Left ventricle myocardium inferior (tissue), 1 donor: ENCODE data around the gene RRP1B. TPM values are rescaled to one million over a fixed set of nuclear protein-coding genes. Genes with fewer than 3 reads are reported as not detected.
"Not testable (repeated sequence)": the region's sequence is repeated elsewhere in the genome, so short reads cannot be mapped to it uniquely, and the experiment has no call there.

Source experiments
- DNase-seq: peaks from one replicate; pipeline ENCODE4 v3.0.0-alpha.2; 2020
- H3K27ac ChIP-seq: fragments of 200-600 bp; replicated peaks from 2 replicates; pipeline ENCODE4 v1.8.0; 2021
- H3K27me3 ChIP-seq: fragments of 200-600 bp; 2 replicates; pipeline ENCODE4 v1.8.0; 2021; ENCODE audit warnings: low read depth
- H3K36me3 ChIP-seq: fragments of 200-600 bp; 2 replicates; pipeline ENCODE4 v1.8.0; 2021
- H3K4me1 ChIP-seq: fragments of 200-600 bp; 2 replicates; pipeline ENCODE4 v1.8.0; 2021
- H3K4me3 ChIP-seq: fragments of 200-600 bp; 2 replicates; pipeline ENCODE4 v1.8.0; 2021; ENCODE audit warnings: mild to moderate bottlenecking, moderate library complexity
- H3K9me3 ChIP-seq: fragments of 200-600 bp; replicated peaks from 2 replicates; pipeline ENCODE4 v1.8.0; 2021
- intact Hi-C: fragments of 100-400 bp; cut with micrococcal nuclease; formaldehyde crosslinking; loops from one replicate; pipeline ENCODE4 v1.11.0; 2022
- total RNA-seq: library from RNA; stranded (reverse); fragmentation: NEBNext Ultra II Directional; extraction: Animal tissue kit (Norgen Biotek cat#: 25700); gene quantifications from one replicate; pipeline ENCODE4 v1.2.1, GENCODE V29; 2021
- TF ChIP-seq, protein P1 (sequence below): fragments of 200-600 bp; IDR thresholded peaks from 2 replicates; pipeline ENCODE4 v1.8.0; 2021; ENCODE audit warnings: antibody characterized with exemption, mild to moderate bottlenecking, borderline replicate concordance
- donor health status: DM: no; HTN: yes; CAD: no; lungs with severe emphysema.

RRP1B gene
- total RNA-seq, 1 donor from 2014 or later, result 8.9 TPM

DNA sequence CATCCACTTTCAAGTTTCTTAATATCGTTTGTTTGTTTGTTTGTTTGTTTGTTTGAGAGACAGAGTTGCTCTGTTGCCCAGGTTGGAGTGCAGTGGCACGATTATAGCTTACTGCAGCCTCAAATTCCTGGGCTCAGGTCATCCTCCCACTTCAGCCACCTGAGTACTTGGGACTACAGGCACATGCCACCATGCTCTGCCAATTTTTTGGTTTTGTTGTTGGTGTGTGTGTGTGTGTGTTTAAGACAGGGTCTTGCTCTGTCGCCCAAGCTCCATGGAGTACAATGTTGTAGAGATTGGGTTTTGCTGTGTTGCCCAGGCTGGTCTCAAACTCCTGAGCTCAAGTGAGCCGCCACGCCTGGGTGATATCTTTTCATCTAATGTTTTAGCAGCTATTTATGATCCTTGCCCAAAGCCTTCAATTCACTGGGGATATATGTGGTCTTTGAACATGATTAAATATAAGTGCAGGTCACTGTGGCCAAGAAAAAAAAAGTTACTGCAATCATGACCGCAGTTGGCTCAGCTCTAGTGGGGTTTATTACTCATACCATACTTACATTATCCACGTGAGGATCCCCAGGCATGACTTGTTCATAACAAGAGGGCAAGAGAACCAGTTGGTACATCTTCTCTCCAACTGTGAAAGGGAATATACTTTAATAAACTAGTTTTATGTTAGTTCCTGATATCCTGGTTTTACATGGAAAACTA lies 8.0 kb downstream of the RRP1B start:
- Histone ChIP-seq H3K4me3 (no peak overlapping the region), H3K4me1 (peaks cover 11% of the 10 kb centered on the region), H3K9me3 (peaks cover 4% of the 10 kb centered on the region), H3K36me3 (peaks cover 45% of the 10 kb centered on the region), H3K27me3 (no peaks in the 10 kb centered on the region), H3K27ac (no peak overlapping the region)
- DNase-seq, result no peak
- intact Hi-C loops, result no loop called here
- TF ChIP-seq, protein P1, sequence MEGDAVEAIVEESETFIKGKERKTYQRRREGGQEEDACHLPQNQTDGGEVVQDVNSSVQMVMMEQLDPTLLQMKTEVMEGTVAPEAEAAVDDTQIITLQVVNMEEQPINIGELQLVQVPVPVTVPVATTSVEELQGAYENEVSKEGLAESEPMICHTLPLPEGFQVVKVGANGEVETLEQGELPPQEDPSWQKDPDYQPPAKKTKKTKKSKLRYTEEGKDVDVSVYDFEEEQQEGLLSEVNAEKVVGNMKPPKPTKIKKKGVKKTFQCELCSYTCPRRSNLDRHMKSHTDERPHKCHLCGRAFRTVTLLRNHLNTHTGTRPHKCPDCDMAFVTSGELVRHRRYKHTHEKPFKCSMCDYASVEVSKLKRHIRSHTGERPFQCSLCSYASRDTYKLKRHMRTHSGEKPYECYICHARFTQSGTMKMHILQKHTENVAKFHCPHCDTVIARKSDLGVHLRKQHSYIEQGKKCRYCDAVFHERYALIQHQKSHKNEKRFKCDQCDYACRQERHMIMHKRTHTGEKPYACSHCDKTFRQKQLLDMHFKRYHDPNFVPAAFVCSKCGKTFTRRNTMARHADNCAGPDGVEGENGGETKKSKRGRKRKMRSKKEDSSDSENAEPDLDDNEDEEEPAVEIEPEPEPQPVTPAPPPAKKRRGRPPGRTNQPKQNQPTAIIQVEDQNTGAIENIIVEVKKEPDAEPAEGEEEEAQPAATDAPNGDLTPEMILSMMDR, result no peak

DNA sequence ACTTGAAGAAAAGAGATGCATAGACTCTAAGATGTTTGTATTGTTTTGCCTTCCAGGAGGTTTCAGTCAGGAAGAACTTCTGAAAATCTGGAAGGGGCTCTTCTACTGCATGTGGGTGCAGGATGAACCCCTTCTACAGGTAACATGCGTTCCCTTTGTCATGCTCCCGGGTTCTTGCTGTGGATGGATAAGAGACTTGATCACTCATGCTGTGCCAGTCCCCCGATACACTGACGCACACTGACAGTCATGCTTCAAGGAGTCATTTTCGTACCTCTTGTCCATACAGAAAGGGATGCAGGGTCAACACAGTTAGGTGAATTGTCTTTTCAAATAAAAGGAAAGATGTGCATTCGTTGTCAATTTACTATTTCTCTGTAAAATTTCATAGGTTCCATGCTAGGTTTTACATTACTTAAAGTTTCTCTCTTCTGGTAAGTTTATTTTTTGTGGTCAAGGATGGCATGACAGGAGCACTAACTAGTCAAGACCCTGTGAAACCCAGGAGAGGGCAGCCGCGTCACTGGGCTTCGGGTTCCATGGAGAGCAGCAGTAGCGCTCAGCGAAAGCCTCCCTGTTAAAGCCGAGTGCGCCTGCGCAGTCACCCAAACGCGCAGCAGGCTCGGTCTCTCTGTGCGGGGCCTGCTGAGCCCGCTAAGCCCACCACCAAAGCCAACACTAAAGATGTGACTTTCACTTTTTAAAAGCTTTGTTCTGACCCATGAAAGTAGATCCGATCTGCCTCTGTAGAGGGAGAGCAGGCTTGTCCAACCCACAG lies 10.7 kb downstream of the RRP1B start:
- Histone ChIP-seq H3K4me1 (peaks cover under 1% of the 10 kb centered on the region), H3K27ac (no peak overlapping the region), H3K4me3 (no peak overlapping the region), H3K9me3 (peaks cover 4% of the 10 kb centered on the region), H3K27me3 (no peaks in the 10 kb centered on the region), H3K36me3 (peaks cover 56% of the 10 kb centered on the region)
- intact Hi-C loops, result loop anchor here (10.0 kb wide), 1 partner anchor 95 kb away; no protein-coding TSS in a partner anchor
- TF ChIP-seq, protein P1, result no peak
- no peak for DNase-seq

DNA sequence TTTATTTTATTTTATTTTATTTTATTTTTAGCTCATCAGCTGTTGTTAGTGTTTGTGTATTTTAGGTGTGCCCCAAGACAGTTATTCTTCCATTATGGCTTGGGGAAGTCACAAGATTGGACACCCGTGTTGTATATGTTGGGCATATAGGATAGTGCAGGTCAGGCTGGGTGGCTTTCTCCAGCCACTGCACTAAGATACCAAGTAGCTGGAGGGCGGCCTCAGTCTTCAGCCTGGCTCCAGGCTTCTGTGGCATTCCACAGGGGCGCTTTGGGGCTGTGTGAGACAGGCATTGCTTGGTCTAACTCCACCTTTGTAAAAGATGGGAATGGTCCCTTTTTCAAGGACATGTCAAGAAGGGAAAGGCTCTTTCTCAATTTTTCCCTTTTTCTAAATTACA lies 16.5 kb downstream of the RRP1B start:
- H3K9me3 ChIP-seq, result no peaks in the 10 kb centered on the region
- H3K27me3 ChIP-seq, result no peaks in the 10 kb centered on the region
- no peak overlapping the region for H3K4me3 ChIP-seq
- H3K27ac ChIP-seq, result no peak overlapping the region
- H3K36me3 ChIP-seq, result peaks cover 91% of the 10 kb centered on the region
- intact Hi-C loops, result loop anchor here (10.0 kb wide), 1 partner anchor 89 kb away; no protein-coding TSS in a partner anchor
- DNase-seq, result no peak
- TF ChIP-seq, protein P1, result no peak
- no peaks in the 10 kb centered on the region for H3K4me1 ChIP-seq

DNA sequence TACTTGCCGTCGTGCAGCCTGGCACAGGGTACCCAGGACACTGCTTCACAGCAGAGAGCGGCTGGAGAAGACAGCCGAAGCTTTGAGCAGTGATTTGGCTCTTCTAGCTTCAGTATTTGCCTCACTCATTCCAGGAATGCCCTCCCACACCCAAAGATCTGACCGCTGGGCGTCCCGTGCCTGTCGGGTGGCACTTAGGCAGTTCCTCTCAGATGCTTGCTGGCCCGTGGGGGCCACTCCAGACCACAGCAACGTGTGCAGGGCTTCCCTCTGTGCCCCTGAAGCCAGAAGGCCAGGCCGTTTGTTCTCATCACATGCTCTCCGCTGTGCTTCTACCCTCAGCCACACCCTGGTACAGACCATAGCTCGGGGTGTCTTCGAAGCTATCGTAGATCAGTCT lies 17.0 kb downstream of the RRP1B start:
- no peak for DNase-seq
- Histone ChIP-seq H3K4me3 (no peak overlapping the region), H3K27ac (no peak overlapping the region), H3K9me3 (no peaks in the 10 kb centered on the region), H3K36me3 (peaks cover 91% of the 10 kb centered on the region), H3K4me1 (no peaks in the 10 kb centered on the region), H3K27me3 (no peaks in the 10 kb centered on the region)
- TF ChIP-seq, protein P1, result no peak
- intact Hi-C loops, result loop anchor here (10.0 kb wide), 1 partner anchor 88 kb away; no protein-coding TSS in a partner anchor

DNA sequence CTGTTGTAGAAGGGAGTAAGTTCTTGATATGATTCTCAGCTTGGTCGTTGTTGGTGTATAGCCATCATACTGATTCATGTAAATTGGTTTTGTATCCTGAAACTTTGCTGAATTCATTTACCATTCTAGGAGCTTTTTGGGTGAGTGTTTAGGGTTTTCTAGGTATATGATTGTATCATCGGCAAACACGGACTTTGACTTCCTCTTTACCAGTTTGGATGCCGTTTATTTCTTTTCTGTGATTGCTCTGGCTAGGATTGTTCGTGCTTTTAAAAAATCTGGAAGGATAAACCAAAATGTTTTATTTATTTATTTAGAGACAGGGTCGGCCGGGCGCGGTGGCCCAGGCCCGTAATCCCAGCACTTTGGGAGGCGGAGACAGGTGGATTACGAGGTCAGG lies 20.6 kb downstream of the RRP1B start:
- TF ChIP-seq, protein P1, result no peak
- H3K27ac ChIP-seq, result no peak overlapping the region
- H3K4me3 ChIP-seq, result no peak overlapping the region
- no peak for DNase-seq
- peaks cover 6% of the 10 kb centered on the region for H3K4me1 ChIP-seq
- H3K27me3 ChIP-seq, result no peaks in the 10 kb centered on the region
- H3K9me3 ChIP-seq, result no peaks in the 10 kb centered on the region
- intact Hi-C loops, result loop anchor here (10.0 kb wide), 1 partner anchor 85 kb away; no protein-coding TSS in a partner anchor
- peaks cover 98% of the 10 kb centered on the region for H3K36me3 ChIP-seq

DNA sequence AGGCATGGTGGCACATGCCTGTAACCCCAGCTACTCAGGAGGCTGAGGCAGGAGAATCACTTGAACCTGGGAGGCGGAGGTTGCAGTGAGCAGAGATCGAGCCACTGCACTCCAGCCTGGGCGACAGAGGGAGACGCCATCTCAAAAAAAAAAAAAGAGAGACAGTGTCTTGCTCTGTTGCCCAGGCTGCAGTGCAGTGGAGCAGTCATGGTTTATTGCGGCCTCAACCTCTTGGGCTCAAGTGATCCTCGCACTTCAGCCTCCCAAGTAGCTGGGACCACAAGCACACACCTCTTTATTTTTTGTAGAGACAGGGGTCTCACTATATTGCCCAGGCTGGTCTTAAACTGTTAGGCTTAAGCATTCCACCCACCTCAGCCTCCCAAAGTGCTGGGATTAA lies 21.1 kb downstream of the RRP1B start:
- H3K27me3 ChIP-seq, DNase-seq, H3K4me3 ChIP-seq, H3K27ac ChIP-seq, H3K4me1 ChIP-seq, intact Hi-C loops, H3K9me3 ChIP-seq: not testable (repeated sequence)
- H3K36me3 ChIP-seq, result peaks cover 98% of the 10 kb centered on the region
